Prostate gland (tissue), 2 donors: ENCODE results near the gene CCDC66. TPM values are rescaled to one million over a fixed set of nuclear protein-coding genes. Genes with fewer than 3 reads are reported as not detected.
A peak's percentile ranks its signal among the peaks of the same experiment; 100 is the strongest.
"Not testable (repeated sequence)": the region's sequence is repeated elsewhere in the genome, so short reads cannot be mapped to it uniquely, and the experiment has no call there.

Experiments
- DNase-seq: peaks from one replicate; pipeline ENCODE4 v3.0.0-alpha.2; 2019; ENCODE audit warnings: low spot score
- H3K27ac ChIP-seq, 2 donors: fragments of 200-600 bp; sonication (generic); 2 replicates each; pipeline ENCODE4 v1.5.1; 2017 to 2019
- H3K27me3 ChIP-seq: fragments of 200-600 bp; sonication (generic); replicated peaks from 2 replicates; pipeline ENCODE4 v1.5.1; 2019; ENCODE audit not compliant: insufficient read depth
- H3K36me3 ChIP-seq, 2 donors: fragments of 200-600 bp; sonication (generic); 1 replicate in 1 of 2; 2 replicates in 1 of 2; pipeline versions ENCODE4 v1.5.1 to v1.8.1; 2017 to 2019
- H3K4me1 ChIP-seq: fragments of 200-600 bp; sonication (generic); replicated peaks from 2 replicates; pipeline ENCODE4 v1.5.1; 2019
- H3K4me3 ChIP-seq, 2 donors: fragments of 200-600 bp; sonication (generic); 2 replicates each; pipeline ENCODE4 v1.5.1; 2017 to 2019
- H3K9me3 ChIP-seq: fragments of 200-600 bp; sonication (generic); 2 replicates; pipeline ENCODE4 v1.5.1; 2017
- CTCF ChIP-seq, 4 experiments: fragments of 200-600 bp in 2 of 4; fragments of 450-650 bp in 2 of 4; sonication (generic) in 2 of 4; IDR thresholded peaks; 1 replicate in 3 of 4; 2 replicates in 1 of 4; pipeline ENCODE4 v1.5.1; 2016 to 2019; ENCODE audit warnings: antibody characterized with exemption in 4 of 4, mild to moderate bottlenecking in 2 of 4, moderate library complexity in 2 of 4
- POLR2A ChIP-seq: fragments of 450-650 bp; IDR thresholded peaks from one replicate; pipeline ENCODE4 v1.6.1; 2016; ENCODE audit warnings: antibody characterized with exemption, mild to moderate bottlenecking
- POLR2AphosphoS5 ChIP-seq: sonication (generic); formaldehyde crosslinking; IDR thresholded peaks from one replicate; pipeline ENCODE4 v1.6.1; 2017; ENCODE audit warnings: antibody characterized with exemption
- WGBS: methylation state at CpG from one replicate; pipeline ENCODE4 v1.1.5; 2018; 5-methylcytosine and 5-hydroxymethylcytosine counted together
- intact Hi-C: fragments of 100-400 bp; cut with DNase I; formaldehyde crosslinking; loops from one replicate; pipeline ENCODE4 v1.14.2; 2022
- total RNA-seq, 2 donors: library from RNA; depleted of rRNA; stranded (reverse); fragments of >200 nt; gene quantifications; one replicate each; pipeline ENCODE4 v1.1.0, GENCODE V29; 2016

Gene CCDC66
- total RNA-seq, 2 donors from 2014 or later: 12.3 to 34.4 TPM

GRCh38 chr3:56547486-56547885 lies 9.5 kb upstream of the CCDC66 start:
- DNase-seq: no peak
- intact Hi-C loops: no loop called here
- H3K36me3 ChIP-seq: no peaks in the 10 kb centered on the region
- 25% methylated on average over 3 of the region's 3 CpGs for WGBS
- no peaks in the 10 kb centered on the region for H3K9me3 ChIP-seq
- no peak for TF ChIP-seq CTCF (IDR thresholded peaks at IDR 0.05)
- no peak for TF ChIP-seq POLR2AphosphoS5
- TF ChIP-seq POLR2A: no peak
- no peak overlapping the region for H3K27ac ChIP-seq
- H3K27me3 ChIP-seq: no peaks in the 10 kb centered on the region
- no peak overlapping the region for H3K4me3 ChIP-seq
- no peaks in the 10 kb centered on the region for H3K4me1 ChIP-seq

- Histone ChIP-seq H3K4me3 (peak overlapping the region; percentile 46 to 68), H3K27me3 (no peaks in the 10 kb centered on the region), H3K36me3 (no peaks in the 10 kb centered on the region), H3K27ac (no peak overlapping the region), H3K9me3 (no peaks in the 10 kb centered on the region), H3K4me1 (no peaks in the 10 kb centered on the region)
- 16% methylated on average over 7 of the region's 7 CpGs for WGBS
- TF ChIP-seq POLR2A (no peak), POLR2AphosphoS5 (no peak), CTCF (IDR thresholded peaks at IDR 0.05) (no peak)
- intact Hi-C loops: no loop called here
- DNase-seq: no peak
Measured at GRCh38 chr3:56557831-56558170, 826 bp downstream of the CCDC66 start.

- intact Hi-C loops: no loop called here
- Histone ChIP-seq H3K36me3 (peaks cover 0 to 8% of the 10 kb centered on the region in 2 donors), H3K9me3 (no peaks in the 10 kb centered on the region), H3K4me1 (no peaks in the 10 kb centered on the region), H3K4me3 (no peak overlapping the region), H3K27me3 (no peaks in the 10 kb centered on the region), H3K27ac (no peak overlapping the region)
- no peak for DNase-seq
- TF ChIP-seq CTCF (IDR thresholded peaks at IDR 0.05) (no peak), POLR2AphosphoS5 (no peak), POLR2A (no peak)
- 100% methylated on average over 1 of the region's 1 CpG for WGBS
Measured at GRCh38 chr3:56573501-56573900, 16.5 kb downstream of the CCDC66 start.

- DNase-seq, H3K27me3 ChIP-seq, H3K4me1 ChIP-seq, H3K36me3 ChIP-seq, intact Hi-C loops, H3K4me3 ChIP-seq, H3K27ac ChIP-seq, H3K9me3 ChIP-seq: not testable (repeated sequence)
- over 99% methylated on average over 12 of the region's 12 CpGs for WGBS
Measured at GRCh38 chr3:56581941-56582340, 25.0 kb downstream of the CCDC66 start.

GRCh38 chr3:56584275-56584674 lies 27.3 kb downstream of the CCDC66 start:
- H3K36me3 ChIP-seq, DNase-seq, H3K9me3 ChIP-seq, H3K4me1 ChIP-seq, H3K27ac ChIP-seq, intact Hi-C loops, H3K27me3 ChIP-seq, H3K4me3 ChIP-seq: not testable (repeated sequence)
- 96% methylated on average over 12 of the region's 28 CpGs for WGBS

- TF ChIP-seq CTCF (IDR thresholded peaks at IDR 0.05) (no peak), POLR2AphosphoS5 (no peak), POLR2A (no peak)
- no peak for DNase-seq
- Histone ChIP-seq H3K9me3 (no peaks in the 10 kb centered on the region), H3K4me1 (no peaks in the 10 kb centered on the region), H3K36me3 (no peaks in the 10 kb centered on the region), H3K27ac (no peak overlapping the region), H3K4me3 (no peak overlapping the region), H3K27me3 (no peaks in the 10 kb centered on the region)
- 40% methylated on average over 1 of the region's 1 CpG for WGBS
- intact Hi-C loops: no loop called here
Measured at GRCh38 chr3:56590814-56591213, 33.8 kb downstream of the CCDC66 start.
